ENCODE data around the gene TACR2.

TACR2 gene

GRCh38 chr10:69418052-69418752 lies 1.5 kb upstream of the TACR2 start:
- no peak for FAIRE-seq

- FAIRE-seq, result no peak
Observed at GRCh38 chr10:69417542-69417941, 824 bp upstream of the TACR2 start.

- no peak for FAIRE-seq
Observed at GRCh38 chr10:69415951-69416350, 767 bp downstream of the TACR2 start.

- FAIRE-seq, result no peak
Observed at GRCh38 chr10:69415049-69415448, 1.7 kb downstream of the TACR2 start.

- FAIRE-seq, result no peak
Observed at GRCh38 chr10:69414036-69415018, 2.4 kb downstream of the TACR2 start.

GRCh38 chr10:69413221-69413865 lies 3.4 kb downstream of the TACR2 start:
- FAIRE-seq, result no peak

- no peak for FAIRE-seq
Observed at GRCh38 chr10:69412232-69412790, 4.4 kb downstream of the TACR2 start.

GRCh38 chr10:69411476-69411875 lies 5.2 kb downstream of the TACR2 start:
- no peak for FAIRE-seq

- FAIRE-seq, result no peak
Observed at GRCh38 chr10:69410487-69410886, 6.2 kb downstream of the TACR2 start.

GRCh38 chr10:69409968-69410367 lies 6.8 kb downstream of the TACR2 start:
- FAIRE-seq, result no peak

GRCh38 chr10:69409176-69409495 lies 7.6 kb downstream of the TACR2 start:
- FAIRE-seq, result no peak

GRCh38 chr10:69408318-69409175 lies 8.2 kb downstream of the TACR2 start:
- FAIRE-seq, result no peak

- FAIRE-seq, result no peak
Observed at GRCh38 chr10:69407621-69408301, 9.0 kb downstream of the TACR2 start.

- no peak for FAIRE-seq
Observed at GRCh38 chr10:69406816-69407580, 9.7 kb downstream of the TACR2 start.

GRCh38 chr10:69406302-69406811 lies 10.4 kb downstream of the TACR2 start:
- no peak for FAIRE-seq

- no peak for FAIRE-seq
Observed at GRCh38 chr10:69405221-69405620, 11.5 kb downstream of the TACR2 start.

GRCh38 chr10:69404786-69405185 lies 11.9 kb downstream of the TACR2 start:
- FAIRE-seq, result no peak

- FAIRE-seq, result no peak
Observed at GRCh38 chr10:69403519-69403918, 13.2 kb downstream of the TACR2 start.

GRCh38 chr10:69403066-69403465 lies 13.7 kb downstream of the TACR2 start:
- no peak for FAIRE-seq

- no peak for FAIRE-seq
Observed at GRCh38 chr10:69402386-69402785, 14.3 kb downstream of the TACR2 start.

GRCh38 chr10:69401416-69401815 lies 15.3 kb downstream of the TACR2 start:
- no peak for FAIRE-seq

Measured in islet of Langerhans (tissue), 1 donor.